Mucosa of stomach (tissue), 1 donor: Measurements from ENCODE around the gene MND1.
"Not testable (repeated sequence)": the region's sequence is repeated elsewhere in the genome, so short reads cannot be mapped to it uniquely, and the experiment has no call there.

Source experiments
- H3K27me3 ChIP-seq: one replicate; pipeline ENCODE4 v1.7.0; 2013; ENCODE audit warnings: mild to moderate bottlenecking, low read length; ENCODE audit not compliant: control insufficient read depth, insufficient read depth
- H3K36me3 ChIP-seq: one replicate; pipeline ENCODE4 v1.7.0; 2013; ENCODE audit warnings: low read length; ENCODE audit not compliant: control insufficient read depth, insufficient read depth
- H3K4me1 ChIP-seq: one replicate; pipeline ENCODE4 v1.7.0; 2013; ENCODE audit warnings: mild to moderate bottlenecking, low read length; ENCODE audit not compliant: control insufficient read depth, insufficient read depth
- H3K4me3 ChIP-seq: one replicate; pipeline ENCODE4 v1.7.0; 2013; ENCODE audit warnings: low read length
- H3K9ac ChIP-seq: one replicate; pipeline ENCODE4 v1.7.0; 2013; ENCODE audit warnings: mild to moderate bottlenecking, low read length, moderate library complexity
- H3K9me3 ChIP-seq: one replicate; pipeline ENCODE4 v1.7.0; 2013; ENCODE audit warnings: mild to moderate bottlenecking, low read length, moderate library complexity; ENCODE audit not compliant: control insufficient read depth
- donor health status: Pancreatic carcinoma.

Gene MND1

GRCh38 chr4:153451911-153452657 is 107.6 kb downstream of the MND1 start:
- Histone ChIP-seq H3K4me1 (no peaks in the 10 kb centered on the region), H3K27me3 (no peaks in the 10 kb centered on the region), H3K9me3 (no peaks in the 10 kb centered on the region), H3K36me3 (no peaks in the 10 kb centered on the region), H3K4me3 (no peak overlapping the region), H3K9ac (no peak overlapping the region)

- Histone ChIP-seq H3K36me3 (no peaks in the 10 kb centered on the region), H3K27me3 (no peaks in the 10 kb centered on the region), H3K4me3 (no peak overlapping the region), H3K9me3 (no peaks in the 10 kb centered on the region), H3K9ac (no peak overlapping the region), H3K4me1 (no peaks in the 10 kb centered on the region)
Observed at GRCh38 chr4:153452658-153453378, 108.3 kb downstream of the MND1 start.

DNA sequence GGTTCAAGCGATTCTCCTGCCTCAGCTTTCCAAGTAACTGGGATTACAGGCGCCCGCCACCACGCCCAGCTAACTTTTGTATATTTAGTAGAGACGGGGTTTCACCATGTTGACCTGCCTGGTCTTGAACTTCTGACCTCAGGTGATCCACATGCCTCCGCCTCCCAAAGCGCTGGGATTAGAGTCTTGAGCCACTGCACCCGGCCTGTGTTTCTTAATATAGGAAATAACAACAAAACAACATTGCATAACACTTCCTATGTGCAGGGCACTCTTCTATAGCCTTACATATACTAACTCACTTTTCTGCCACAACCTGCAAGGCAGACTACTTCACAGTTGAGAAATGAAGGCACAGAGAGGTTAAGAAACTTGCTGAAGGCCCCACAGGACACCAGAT is 108.9 kb downstream of the MND1 start:
- Histone ChIP-seq H3K4me1 (no peaks in the 10 kb centered on the region), H3K9ac (no peak overlapping the region), H3K36me3 (no peaks in the 10 kb centered on the region), H3K27me3 (no peaks in the 10 kb centered on the region), H3K9me3 (no peaks in the 10 kb centered on the region), H3K4me3 (no peak overlapping the region)

DNA sequence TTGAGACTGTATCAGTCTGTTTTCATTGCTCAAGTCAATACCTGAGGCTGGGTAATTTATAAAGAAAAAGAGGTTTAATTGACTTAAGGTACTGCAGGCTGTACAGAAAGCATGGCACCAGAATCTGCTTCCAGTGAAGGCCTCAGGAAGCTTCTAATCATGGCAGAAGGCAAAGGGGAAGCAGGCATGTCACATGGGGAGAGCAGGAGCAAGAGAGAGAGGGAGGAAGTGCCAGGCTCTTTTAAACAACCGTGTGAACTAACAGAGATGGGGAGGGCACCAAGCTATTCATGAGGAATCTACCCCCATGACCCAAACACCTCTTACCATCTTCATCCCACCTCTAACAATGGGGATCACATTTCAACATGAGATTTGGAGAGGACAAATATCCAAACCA is 114.5 kb downstream of the MND1 start:
- Histone ChIP-seq H3K4me3 (no peak overlapping the region), H3K4me1 (no peaks in the 10 kb centered on the region), H3K9me3 (no peaks in the 10 kb centered on the region), H3K36me3 (no peaks in the 10 kb centered on the region), H3K27me3 (no peaks in the 10 kb centered on the region), H3K9ac (no peak overlapping the region)

DNA sequence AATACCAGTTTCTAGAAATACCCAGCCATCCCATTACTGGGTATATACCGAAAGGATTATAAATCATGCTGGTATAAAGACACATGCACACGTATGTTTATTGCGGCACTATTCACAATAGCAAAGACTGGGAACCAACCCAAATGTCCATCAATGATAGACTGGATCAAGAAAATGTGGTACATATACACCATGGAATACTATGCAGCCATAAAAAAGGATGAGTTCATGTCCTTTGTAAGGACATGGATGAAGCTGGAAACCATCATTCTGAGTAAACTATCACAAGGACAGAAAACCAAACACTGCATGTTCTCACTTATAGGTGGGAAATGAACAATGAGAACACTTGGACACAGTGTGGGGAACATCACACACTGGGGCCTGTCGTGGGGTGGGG is 117.1 kb downstream of the MND1 start:
- not testable (repeated sequence) for H3K36me3 ChIP-seq, H3K27me3 ChIP-seq, H3K9me3 ChIP-seq, H3K4me1 ChIP-seq, H3K4me3 ChIP-seq, H3K9ac ChIP-seq

DNA sequence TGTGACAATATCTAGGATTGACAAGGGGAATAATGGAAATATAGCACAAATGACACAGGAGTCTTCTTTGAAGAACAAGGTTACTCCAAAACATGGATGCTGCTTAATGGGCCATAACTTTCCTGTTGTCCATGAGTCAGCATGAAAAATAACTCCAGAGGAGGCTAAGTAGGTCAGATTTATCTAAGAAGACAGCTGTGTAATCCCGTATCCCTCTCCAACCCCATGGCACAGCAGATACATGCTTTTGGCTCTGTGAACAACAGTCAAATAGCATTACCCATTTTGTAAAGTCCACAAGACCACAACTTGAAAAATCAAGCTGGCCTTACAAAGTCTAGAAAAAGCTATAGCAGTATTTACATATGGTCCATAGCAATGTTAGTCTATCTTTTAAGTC is 119.6 kb downstream of the MND1 start:
- Histone ChIP-seq H3K9ac (no peak overlapping the region), H3K36me3 (no peaks in the 10 kb centered on the region), H3K4me3 (no peak overlapping the region), H3K9me3 (no peaks in the 10 kb centered on the region), H3K27me3 (no peaks in the 10 kb centered on the region), H3K4me1 (peaks cover 10% of the 10 kb centered on the region)
